Fibroblast of lung (primary cell): ENCODE data around the gene STX4.

Experiments
- EZH2 ChIP-seq: IDR thresholded peaks from 2 replicates; pipeline ENCODE4 v1.5.1; 2012; ENCODE audit warnings: low read length, control low read depth, mild to moderate bottlenecking; ENCODE audit errors: missing control alignments
- TF ChIP-seq, protein P1 (sequence below), 2 donors: IDR thresholded peaks in 1 of 2; conservative IDR thresholded peaks in 1 of 2; 1 replicate in 1 of 2; 2 replicates in 1 of 2; pipeline ENCODE4 v1.5.1; 2011 to 2012; ENCODE audit warnings: low read length in 2 of 2, control low read depth in 1 of 2, inconsistent platforms in 1 of 2, low read depth in 1 of 2, mild to moderate bottlenecking in 1 of 2

DNA sequence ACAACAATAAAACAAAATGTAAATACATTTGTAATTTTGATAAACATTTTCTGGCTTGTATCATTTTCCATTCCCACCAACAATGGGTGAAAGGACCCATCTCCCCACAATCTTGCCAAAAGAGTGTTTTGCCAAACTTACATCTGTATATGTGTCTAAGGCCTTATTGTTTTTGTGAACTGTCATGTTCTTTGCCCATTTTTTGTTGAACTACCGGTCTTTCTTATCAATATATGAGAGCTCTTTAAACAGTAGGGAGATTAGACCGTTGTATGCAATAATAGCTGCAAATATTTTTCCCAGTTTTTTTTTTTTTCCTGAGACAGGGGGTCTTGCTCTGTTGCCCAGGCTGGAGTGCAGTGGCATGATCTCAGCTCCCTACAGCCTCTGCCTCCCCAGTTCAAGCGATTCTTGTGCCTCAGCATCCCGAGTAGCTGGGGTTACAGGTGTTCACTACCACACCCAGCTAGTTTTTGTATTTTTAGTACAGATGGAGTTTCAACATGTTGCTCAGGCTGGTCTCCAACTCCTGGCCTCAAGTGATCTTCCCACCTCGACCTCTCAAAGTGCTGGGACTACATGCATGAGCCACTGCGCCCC is 9.6 kb upstream of the STX4 start:
- no peak for TF ChIP-seq EZH2
- TF ChIP-seq, protein P1, sequence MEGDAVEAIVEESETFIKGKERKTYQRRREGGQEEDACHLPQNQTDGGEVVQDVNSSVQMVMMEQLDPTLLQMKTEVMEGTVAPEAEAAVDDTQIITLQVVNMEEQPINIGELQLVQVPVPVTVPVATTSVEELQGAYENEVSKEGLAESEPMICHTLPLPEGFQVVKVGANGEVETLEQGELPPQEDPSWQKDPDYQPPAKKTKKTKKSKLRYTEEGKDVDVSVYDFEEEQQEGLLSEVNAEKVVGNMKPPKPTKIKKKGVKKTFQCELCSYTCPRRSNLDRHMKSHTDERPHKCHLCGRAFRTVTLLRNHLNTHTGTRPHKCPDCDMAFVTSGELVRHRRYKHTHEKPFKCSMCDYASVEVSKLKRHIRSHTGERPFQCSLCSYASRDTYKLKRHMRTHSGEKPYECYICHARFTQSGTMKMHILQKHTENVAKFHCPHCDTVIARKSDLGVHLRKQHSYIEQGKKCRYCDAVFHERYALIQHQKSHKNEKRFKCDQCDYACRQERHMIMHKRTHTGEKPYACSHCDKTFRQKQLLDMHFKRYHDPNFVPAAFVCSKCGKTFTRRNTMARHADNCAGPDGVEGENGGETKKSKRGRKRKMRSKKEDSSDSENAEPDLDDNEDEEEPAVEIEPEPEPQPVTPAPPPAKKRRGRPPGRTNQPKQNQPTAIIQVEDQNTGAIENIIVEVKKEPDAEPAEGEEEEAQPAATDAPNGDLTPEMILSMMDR (conservative IDR thresholded peaks at IDR 0.05 in 1 of 2, IDR thresholded peaks at IDR 0.05 in 1 of 2; ENCODE audit: low read depth in 1 of 2, low read length in 2 of 2), result no peak
